A549 (cell line): ENCODE measurements around the gene SETD7.

Experiments used
- CTCF ChIP-seq: fragments of >200 bp; sonication (Bioruptor Twin); formaldehyde crosslinking; IDR thresholded peaks from 3 replicates; pipeline ENCODE4 v1.5.1; 2016
- HMGXB4 ChIP-seq: fragments of 250-450 bp; sonication (Bioruptor Pico); IDR thresholded peaks from 2 replicates; pipeline ENCODE4 v1.5.0; 2021; ENCODE audit warnings: mild to moderate bottlenecking, moderate library complexity, borderline replicate concordance
- MAFK ChIP-seq: fragments of 450-650 bp; IDR thresholded peaks from 2 replicates; pipeline ENCODE4 v1.6.1; 2014; ENCODE audit not compliant: partially characterized antibody
- PBX3 ChIP-seq: IDR thresholded peaks from 2 replicates; pipeline ENCODE4 v1.6.1; 2012
- POLR2A ChIP-seq: IDR thresholded peaks from 2 replicates; pipeline ENCODE4 v1.6.1; 2012; ENCODE audit warnings: mild to moderate bottlenecking, low read length
- RAD21 ChIP-seq, 2 experiments: fragments of >200 bp in 1 of 2; sonication (Bioruptor Twin) in 1 of 2; formaldehyde crosslinking in 1 of 2; IDR thresholded peaks in 1 of 2; conservative IDR thresholded peaks in 1 of 2; 2 replicates in 1 of 2; 3 replicates in 1 of 2; pipeline ENCODE4 v1.6.1; 2012 to 2018; ENCODE audit warnings: inconsistent platforms in 1 of 2
- TF ChIP-seq, protein P1 (sequence below): IDR thresholded peaks from 2 replicates; pipeline ENCODE4 v1.6.1; 2012

DNA sequence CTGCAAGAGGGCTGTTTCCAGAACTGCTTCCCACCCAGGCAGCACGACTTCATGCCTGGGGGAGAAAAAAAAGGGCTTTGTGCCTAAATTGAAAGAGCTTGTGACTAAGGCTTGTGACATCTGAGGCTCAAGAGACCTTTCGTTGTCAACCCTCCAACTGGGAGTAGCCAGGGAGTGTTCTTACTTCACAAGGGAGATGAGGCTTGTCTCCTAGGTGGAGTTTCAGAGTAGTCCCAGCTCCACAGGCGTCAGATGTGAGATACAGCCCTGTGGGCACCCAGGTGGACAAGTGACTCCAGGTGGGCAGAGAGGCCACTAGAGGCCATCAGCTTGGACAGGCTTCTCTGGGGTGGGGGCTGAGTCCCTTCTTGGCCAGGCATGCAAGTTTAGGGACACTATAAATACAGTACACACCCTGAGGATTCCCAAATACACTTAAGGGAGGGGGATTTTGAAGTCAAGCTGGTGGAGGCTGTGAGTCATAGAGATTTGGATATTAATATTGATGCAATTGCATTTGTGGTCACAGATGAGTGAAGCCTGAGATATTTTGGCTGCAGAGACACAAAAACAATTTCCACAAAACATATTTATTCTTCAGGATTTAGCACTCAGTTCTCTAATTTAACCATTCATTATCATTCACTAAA, 40.1 kb upstream of the SETD7 start:
- no peak for TF ChIP-seq RAD21 (conservative IDR thresholded peaks at IDR 0.05 in 1 of 2, IDR thresholded peaks at IDR 0.05 in 1 of 2)
- no peak for TF ChIP-seq HMGXB4 (CRISPR knock-in tag)
- TF ChIP-seq CTCF: no peak
- no peak for TF ChIP-seq POLR2A
- no peak for TF ChIP-seq PBX3
- TF ChIP-seq, protein P1, sequence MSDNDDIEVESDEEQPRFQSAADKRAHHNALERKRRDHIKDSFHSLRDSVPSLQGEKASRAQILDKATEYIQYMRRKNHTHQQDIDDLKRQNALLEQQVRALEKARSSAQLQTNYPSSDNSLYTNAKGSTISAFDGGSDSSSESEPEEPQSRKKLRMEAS: no peak
- no peak for TF ChIP-seq MAFK
